Common myeloid progenitor, CD34-positive (primary cell): Measurements from ENCODE around the gene SLCO2B1.

ENCODE experiments used
- CTCF ChIA-PET: fragments of 350-600 bp; sonication (Branson Sonifier 250); formaldehyde crosslinking; loops from one replicate; lab custom pipeline; 2021; ENCODE audit warnings: antibody characterized with exemption; lab: Charles Lee
- POLR2A ChIA-PET: fragments of 350-600 bp; sonication (Branson Sonifier 250); formaldehyde crosslinking; loops from one replicate; lab custom pipeline; 2021; ENCODE audit warnings: antibody characterized with exemption; lab: Charles Lee
- DNase-seq, 3 donors: peaks; one replicate each; pipeline versions ENCODE4 v3.0.0 to v3.0.0-alpha.2; 2013
- H3K27ac ChIP-seq, 2 experiments: 1 replicate in 1 of 2; 2 replicates in 1 of 2; pipeline ENCODE4 v1.7.0; 2013; ENCODE audit warnings: inconsistent platforms in 2 of 2, low read length in 2 of 2, mild to moderate bottlenecking in 2 of 2, low read depth in 1 of 2, moderate library complexity in 1 of 2; ENCODE audit not compliant: severe bottlenecking in 2 of 2, insufficient read depth in 1 of 2, poor library complexity in 1 of 2
- H3K27me3 ChIP-seq, 5 experiments: replicated peaks in 2 of 5; 1 replicate in 3 of 5; 2 replicates in 2 of 5; pipeline versions ENCODE4 v1.6.1 to v1.7.0; 2013; ENCODE audit warnings: low read length in 4 of 5, mild to moderate bottlenecking in 2 of 5, moderate library complexity in 2 of 5, inconsistent platforms in 1 of 5; ENCODE audit not compliant: insufficient read depth in 5 of 5, control insufficient read depth in 4 of 5
- H3K36me3 ChIP-seq, 4 experiments: 1 replicate in 2 of 4; 2 replicates in 2 of 4; pipeline versions ENCODE4 v1.6.1 to v1.7.0; 2013; ENCODE audit warnings: low read length in 3 of 4, control low read depth in 1 of 4, mild to moderate bottlenecking in 1 of 4; ENCODE audit not compliant: control insufficient read depth in 4 of 4, insufficient read depth in 4 of 4
- H3K4me1 ChIP-seq, 4 experiments: 1 replicate in 3 of 4; 2 replicates in 1 of 4; pipeline versions ENCODE4 v1.6.1 to v1.7.1; 2013; ENCODE audit warnings: low read length in 3 of 4, mild to moderate bottlenecking in 3 of 4, control low read depth in 1 of 4, inconsistent platforms in 1 of 4, moderate library complexity in 1 of 4; ENCODE audit not compliant: control insufficient read depth in 4 of 4, insufficient read depth in 4 of 4; ENCODE audit errors: control extremely low read depth in 1 of 4
- H3K4me3 ChIP-seq, 7 experiments: 1 replicate in 4 of 7; 2 replicates in 3 of 7; pipeline versions ENCODE4 v1.5.1 to v1.7.0; 2013; ENCODE audit warnings: mild to moderate bottlenecking in 7 of 7, low read length in 6 of 7, moderate library complexity in 6 of 7, inconsistent platforms in 2 of 7, low read depth in 2 of 7, control low read depth in 1 of 7; ENCODE audit not compliant: insufficient read depth in 4 of 7, control insufficient read depth in 1 of 7; ENCODE audit errors: extremely low read depth in 1 of 7
- H3K9me3 ChIP-seq, 5 experiments: 1 replicate in 4 of 5; 2 replicates in 1 of 5; pipeline versions ENCODE4 v1.6.1 to v1.7.1; 2013; ENCODE audit warnings: low read length in 4 of 5, mild to moderate bottlenecking in 2 of 5, inconsistent platforms in 1 of 5, low read depth in 1 of 5, moderate library complexity in 1 of 5; ENCODE audit not compliant: control insufficient read depth in 4 of 5, insufficient read depth in 2 of 5; ENCODE audit errors: control extremely low read depth in 1 of 5
- WGBS: methylation state at CpG from one replicate; pipeline ENCODE4 v1.1.5; 2013; ENCODE audit not compliant: insufficient coverage; 5-methylcytosine and 5-hydroxymethylcytosine counted together

The SLCO2B1 gene

DNA sequence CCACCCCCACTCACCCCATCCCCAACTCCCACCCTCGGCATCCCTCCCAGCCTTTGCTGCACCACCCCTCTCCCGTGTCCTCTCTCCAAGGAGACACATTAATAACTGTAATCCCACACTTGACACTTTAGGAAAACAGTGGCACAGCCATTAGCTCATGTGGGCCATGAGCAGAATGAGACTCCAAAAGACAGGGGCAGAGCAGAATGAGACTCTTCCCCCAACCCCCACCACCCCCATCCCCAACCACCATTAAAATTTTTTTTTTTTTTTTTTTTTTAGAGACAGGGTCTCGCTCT, 6.2 kb upstream of the SLCO2B1 start:
- no CpG with 5 or more reads among the region's 3 CpGs for WGBS
- peaks cover 0 to 1% (median 0%) of the 10 kb centered on the region in 5 experiments for H3K27me3 ChIP-seq
- no peak overlapping the region for H3K4me3 ChIP-seq
- H3K36me3 ChIP-seq = no peaks in the 10 kb centered on the region
- ChIA-PET POLR2A (interaction anchor here (0.6 kb wide), 1 partner anchor 242 kb away, joined by 6 read pairs; no protein-coding TSS in a partner anchor), CTCF (interaction anchor here (0.6 to 11.3 kb wide), 12 partner anchors 9 to 117 kb away, joined by 3 to 309 read pairs (median 4); partner anchors contain the start of gene TPBGL)
- H3K9me3 ChIP-seq = no peaks in the 10 kb centered on the region
- no peak overlapping the region for H3K27ac ChIP-seq
- no peak for DNase-seq
- H3K4me1 ChIP-seq = peaks cover 4 to 34% (median 22%) of the 10 kb centered on the region in 4 experiments

DNA sequence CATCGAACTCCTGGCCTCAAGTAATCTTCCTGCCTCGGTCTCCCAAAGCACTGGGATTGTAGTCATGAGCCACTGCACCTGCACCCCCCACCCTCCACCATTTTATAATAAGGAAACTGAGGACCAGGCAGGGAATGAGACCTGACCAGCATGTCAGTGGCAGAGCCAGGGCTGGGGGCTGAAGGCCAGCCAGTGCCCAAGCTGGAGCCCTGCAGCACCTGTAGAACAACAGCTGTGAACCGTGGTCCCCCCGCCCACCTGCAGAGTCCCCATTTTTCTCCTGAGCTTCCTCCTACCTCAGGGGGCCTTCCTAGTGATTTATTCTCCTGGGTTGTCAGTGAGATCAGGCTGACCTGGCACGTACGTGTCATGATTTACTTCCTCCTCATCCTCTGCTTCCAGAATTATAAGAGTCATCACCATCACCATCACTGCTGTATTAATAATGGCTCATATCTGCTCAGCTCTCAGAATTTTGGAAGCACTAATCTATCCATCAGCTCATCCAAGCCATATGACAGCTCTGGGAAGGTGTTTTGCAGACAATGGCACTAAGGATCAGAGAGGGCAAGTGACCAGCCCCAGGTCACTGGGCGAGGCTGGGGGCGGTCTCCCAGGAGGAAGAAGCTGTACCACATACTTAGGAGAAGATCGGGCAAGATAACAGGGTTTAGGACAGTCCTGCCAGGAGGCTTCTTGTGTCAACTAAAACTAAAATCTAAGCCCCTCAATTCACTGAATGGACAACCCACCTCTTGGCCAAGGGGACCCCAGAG, 5.5 kb upstream of the SLCO2B1 start:
- ChIA-PET CTCF (interaction anchor here (0.9 to 11.3 kb wide), 13 partner anchors 9 to 215 kb away, joined by 3 to 309 read pairs (median 4); partner anchors contain the start of gene TPBGL), POLR2A (interaction anchor here (0.6 kb wide), 1 partner anchor 241 kb away, joined by 6 read pairs; no protein-coding TSS in a partner anchor)
- Histone ChIP-seq H3K27ac (no peak overlapping the region), H3K9me3 (no peaks in the 10 kb centered on the region), H3K27me3 (peaks cover 0 to 2% (median 0%) of the 10 kb centered on the region in 5 experiments), H3K4me3 (no peak overlapping the region), H3K36me3 (no peaks in the 10 kb centered on the region), H3K4me1 (peaks cover 4 to 34% (median 22%) of the 10 kb centered on the region in 4 experiments)
- WGBS = 88% methylated on average over 4 of the region's 9 CpGs
- no peak for DNase-seq

DNA sequence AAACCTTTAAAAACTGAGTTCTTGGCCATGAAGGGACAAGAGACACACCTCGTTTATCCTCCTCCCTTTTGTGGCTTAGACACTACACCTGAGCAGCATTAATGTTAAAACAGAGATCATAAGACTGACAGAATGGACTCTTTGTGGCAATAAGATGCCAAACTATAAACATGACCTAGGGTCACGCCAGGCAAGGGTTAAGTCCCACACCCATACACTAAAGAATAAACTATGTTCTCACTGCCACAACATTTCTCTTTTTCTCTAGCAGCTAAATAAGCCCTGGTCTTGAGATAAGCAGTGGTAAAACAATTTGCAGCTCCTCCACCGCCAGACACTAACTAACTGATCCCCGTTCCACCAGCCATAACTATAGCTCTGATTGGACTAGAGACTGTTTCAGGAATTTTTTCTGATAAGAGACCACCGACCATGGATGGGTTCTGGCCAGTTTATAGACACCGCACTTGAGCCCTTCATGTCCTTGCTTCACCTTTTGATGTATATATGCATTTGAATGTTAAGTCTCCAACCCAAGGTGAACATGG, 4.9 kb upstream of the SLCO2B1 start:
- ChIA-PET POLR2A (no interaction called here), CTCF (interaction anchor here (1.1 to 11.3 kb wide), 11 partner anchors 8 to 216 kb away, joined by 3 to 309 read pairs (median 6); partner anchors contain the start of gene TPBGL)
- H3K27ac ChIP-seq = no peak overlapping the region
- H3K4me1 ChIP-seq = peaks cover 4 to 34% (median 22%) of the 10 kb centered on the region in 4 experiments
- no peak overlapping the region for H3K4me3 ChIP-seq
- WGBS = 91% methylated on average over 1 of the region's 6 CpGs
- H3K9me3 ChIP-seq = no peaks in the 10 kb centered on the region
- no peaks in the 10 kb centered on the region for H3K36me3 ChIP-seq
- DNase-seq = no peak
- H3K27me3 ChIP-seq = peaks cover 0 to 4% (median 0%) of the 10 kb centered on the region in 5 experiments

DNA sequence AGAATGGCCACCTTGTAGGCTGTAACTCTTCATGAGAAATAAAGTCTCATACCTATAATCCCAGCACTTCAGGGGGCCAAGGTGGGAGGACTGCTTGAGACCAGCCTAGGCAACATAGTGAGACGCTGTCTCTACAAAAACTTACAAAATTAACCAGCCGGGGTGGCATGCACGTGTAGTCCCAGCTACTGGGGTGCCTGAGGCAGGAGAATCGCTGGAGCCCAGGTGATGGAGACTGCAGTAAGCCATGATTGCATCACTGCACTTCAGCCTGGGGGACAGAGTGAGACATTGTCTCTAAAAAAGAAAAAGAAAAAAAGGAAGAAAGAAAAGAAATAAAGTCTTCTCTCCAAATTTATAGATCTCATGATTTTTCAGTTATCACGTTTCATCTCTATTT, 4.2 kb upstream of the SLCO2B1 start:
- POLR2A ChIA-PET = no interaction called here
- Histone ChIP-seq H3K27me3 (peaks cover 0 to 4% (median 0%) of the 10 kb centered on the region in 5 experiments), H3K9me3 (no peaks in the 10 kb centered on the region), H3K36me3 (no peaks in the 10 kb centered on the region), H3K4me3 (no peak overlapping the region), H3K27ac (no peak overlapping the region), H3K4me1 (peaks cover 4 to 34% (median 22%) of the 10 kb centered on the region in 4 experiments)
- DNase-seq = no peak
- CTCF ChIA-PET = interaction anchor here (1.2 to 11.3 kb wide), 10 partner anchors 9 to 217 kb away, joined by 3 to 309 read pairs (median 5); partner anchors contain the start of gene TPBGL
- 94% methylated on average over 4 of the region's 5 CpGs for WGBS

DNA sequence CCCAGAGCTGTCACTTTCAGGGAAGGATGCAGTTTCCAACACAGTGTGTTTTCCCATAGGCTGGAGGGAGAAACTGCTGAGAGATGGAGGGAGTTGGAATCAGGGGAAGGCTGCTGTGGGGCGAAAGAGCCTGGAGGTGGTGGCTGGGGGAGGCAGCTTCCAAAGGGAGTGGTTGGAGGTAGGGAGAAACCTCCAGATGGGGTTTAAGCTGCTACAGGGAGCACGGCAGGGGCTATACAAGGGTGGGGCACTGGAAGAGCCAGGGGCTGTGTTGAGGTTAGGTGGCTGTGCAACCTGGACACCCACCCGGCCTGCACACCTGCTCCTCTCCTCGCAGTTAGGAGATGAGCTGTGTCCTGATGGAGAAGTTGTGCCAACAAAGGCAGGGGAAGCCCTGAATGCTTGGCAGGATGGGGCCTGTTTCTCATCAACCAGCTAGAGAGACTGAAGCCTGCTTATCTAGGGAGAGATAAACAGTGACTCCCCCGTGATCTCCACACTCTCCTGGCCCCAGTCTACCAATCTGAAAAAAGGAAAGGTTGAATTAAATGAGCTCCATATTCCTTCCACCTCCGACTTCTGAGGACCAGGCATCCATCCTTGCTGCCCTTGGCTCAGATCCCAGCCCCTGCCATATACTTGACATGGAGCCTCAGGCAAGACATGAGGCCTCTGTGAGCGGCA, 3.6 kb upstream of the SLCO2B1 start:
- no peaks in the 10 kb centered on the region for H3K9me3 ChIP-seq
- H3K4me1 ChIP-seq = peaks cover 4 to 32% (median 22%) of the 10 kb centered on the region in 4 experiments
- H3K27ac ChIP-seq = no peak overlapping the region
- peaks cover 0 to 4% (median 0%) of the 10 kb centered on the region in 5 experiments for H3K27me3 ChIP-seq
- H3K36me3 ChIP-seq = no peaks in the 10 kb centered on the region
- H3K4me3 ChIP-seq = no peak overlapping the region
- WGBS = 100% methylated on average over 4 of the region's 7 CpGs
- CTCF ChIA-PET = interaction anchor here (1.2 to 11.3 kb wide), 7 partner anchors 10 to 98 kb away, joined by 3 to 309 read pairs (median 8); partner anchors contain the start of gene TPBGL
- POLR2A ChIA-PET = no interaction called here
- DNase-seq = no peak

DNA sequence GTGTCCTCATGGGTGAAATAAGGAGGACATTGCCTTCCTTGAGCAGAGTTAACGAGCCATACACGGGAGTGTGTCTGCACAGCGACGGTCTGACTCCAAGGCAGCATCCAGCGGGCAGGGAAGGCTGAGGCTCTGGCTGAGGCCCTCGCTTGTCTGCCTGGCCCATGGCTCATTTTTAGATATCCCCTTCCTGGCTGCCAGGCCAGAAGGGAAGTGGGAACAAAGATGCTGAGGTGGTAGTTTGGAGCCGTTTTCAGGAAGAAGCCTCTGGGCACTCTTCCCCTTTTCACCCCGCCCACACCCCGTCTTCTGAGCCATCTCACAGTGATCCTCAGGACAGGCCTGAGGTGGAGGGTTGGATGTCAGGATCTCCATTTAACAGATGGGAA, 3.0 kb upstream of the SLCO2B1 start:
- WGBS = 58% methylated on average over 6 of the region's 9 CpGs
- ChIA-PET CTCF (interaction anchor here (1.3 to 11.3 kb wide), 5 partner anchors 10 to 98 kb away, joined by 3 to 309 read pairs (median 8); partner anchors contain the start of gene TPBGL), POLR2A (no interaction called here)
- Histone ChIP-seq H3K36me3 (no peaks in the 10 kb centered on the region), H3K4me3 (no peak overlapping the region), H3K27ac (no peak overlapping the region), H3K4me1 (peaks cover 4 to 27% (median 18%) of the 10 kb centered on the region in 4 experiments), H3K27me3 (peaks cover 0 to 4% (median 0%) of the 10 kb centered on the region in 5 experiments), H3K9me3 (no peaks in the 10 kb centered on the region)
- peak in 1 of 3 donors; percentile 5 for DNase-seq
